Esophagus muscularis mucosa (tissue), 3 donors: Measurements from ENCODE around the gene CHKA.

ENCODE experiments used
- EP300 ChIP-seq: sonication (generic); formaldehyde crosslinking; IDR thresholded peaks from one replicate; pipeline ENCODE4 v1.6.1; 2017; ENCODE audit warnings: antibody characterized with exemption
- TF ChIP-seq, protein P1 (sequence below), 3 experiments: fragments of 200-600 bp in 2 of 3; fragments of 450-650 bp in 1 of 3; sonication (generic) in 2 of 3; IDR thresholded peaks; one replicate each; pipeline ENCODE4 v1.5.1; 2017 to 2019; ENCODE audit warnings: antibody characterized with exemption in 3 of 3, mild to moderate bottlenecking in 2 of 3, moderate library complexity in 1 of 3

GRCh38 chr11:68133761-68134160 lies 12.6 kb upstream of the CHKA start:
- TF ChIP-seq, protein P1, sequence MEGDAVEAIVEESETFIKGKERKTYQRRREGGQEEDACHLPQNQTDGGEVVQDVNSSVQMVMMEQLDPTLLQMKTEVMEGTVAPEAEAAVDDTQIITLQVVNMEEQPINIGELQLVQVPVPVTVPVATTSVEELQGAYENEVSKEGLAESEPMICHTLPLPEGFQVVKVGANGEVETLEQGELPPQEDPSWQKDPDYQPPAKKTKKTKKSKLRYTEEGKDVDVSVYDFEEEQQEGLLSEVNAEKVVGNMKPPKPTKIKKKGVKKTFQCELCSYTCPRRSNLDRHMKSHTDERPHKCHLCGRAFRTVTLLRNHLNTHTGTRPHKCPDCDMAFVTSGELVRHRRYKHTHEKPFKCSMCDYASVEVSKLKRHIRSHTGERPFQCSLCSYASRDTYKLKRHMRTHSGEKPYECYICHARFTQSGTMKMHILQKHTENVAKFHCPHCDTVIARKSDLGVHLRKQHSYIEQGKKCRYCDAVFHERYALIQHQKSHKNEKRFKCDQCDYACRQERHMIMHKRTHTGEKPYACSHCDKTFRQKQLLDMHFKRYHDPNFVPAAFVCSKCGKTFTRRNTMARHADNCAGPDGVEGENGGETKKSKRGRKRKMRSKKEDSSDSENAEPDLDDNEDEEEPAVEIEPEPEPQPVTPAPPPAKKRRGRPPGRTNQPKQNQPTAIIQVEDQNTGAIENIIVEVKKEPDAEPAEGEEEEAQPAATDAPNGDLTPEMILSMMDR (IDR thresholded peaks at IDR 0.05) = no peak
- TF ChIP-seq EP300 = no peak
